Ovary (tissue), 3 donors: ENCODE measurements around the gene KIAA1755.

ENCODE experiments used
- EP300 ChIP-seq: sonication (generic); formaldehyde crosslinking; IDR thresholded peaks from one replicate; pipeline ENCODE4 v1.6.1; 2017; ENCODE audit warnings: antibody characterized with exemption
- POLR2A ChIP-seq: fragments of 450-650 bp; IDR thresholded peaks from one replicate; pipeline ENCODE4 v1.6.1; 2017; ENCODE audit warnings: antibody characterized with exemption, mild to moderate bottlenecking, moderate library complexity
- TF ChIP-seq, protein P1 (sequence below), 3 donors: fragments of 450-650 bp in 2 of 3; fragments of 200-600 bp in 1 of 3; IDR thresholded peaks; one replicate each; pipeline versions ENCODE4 v1.5.1 to v1.8.0; 2016 to 2022; ENCODE audit warnings: antibody characterized with exemption in 3 of 3, mild to moderate bottlenecking in 1 of 3
- donor health status: DM: no; HTN: no; CAD: no.

- no peak for TF ChIP-seq POLR2A
- TF ChIP-seq, protein P1, sequence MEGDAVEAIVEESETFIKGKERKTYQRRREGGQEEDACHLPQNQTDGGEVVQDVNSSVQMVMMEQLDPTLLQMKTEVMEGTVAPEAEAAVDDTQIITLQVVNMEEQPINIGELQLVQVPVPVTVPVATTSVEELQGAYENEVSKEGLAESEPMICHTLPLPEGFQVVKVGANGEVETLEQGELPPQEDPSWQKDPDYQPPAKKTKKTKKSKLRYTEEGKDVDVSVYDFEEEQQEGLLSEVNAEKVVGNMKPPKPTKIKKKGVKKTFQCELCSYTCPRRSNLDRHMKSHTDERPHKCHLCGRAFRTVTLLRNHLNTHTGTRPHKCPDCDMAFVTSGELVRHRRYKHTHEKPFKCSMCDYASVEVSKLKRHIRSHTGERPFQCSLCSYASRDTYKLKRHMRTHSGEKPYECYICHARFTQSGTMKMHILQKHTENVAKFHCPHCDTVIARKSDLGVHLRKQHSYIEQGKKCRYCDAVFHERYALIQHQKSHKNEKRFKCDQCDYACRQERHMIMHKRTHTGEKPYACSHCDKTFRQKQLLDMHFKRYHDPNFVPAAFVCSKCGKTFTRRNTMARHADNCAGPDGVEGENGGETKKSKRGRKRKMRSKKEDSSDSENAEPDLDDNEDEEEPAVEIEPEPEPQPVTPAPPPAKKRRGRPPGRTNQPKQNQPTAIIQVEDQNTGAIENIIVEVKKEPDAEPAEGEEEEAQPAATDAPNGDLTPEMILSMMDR (IDR thresholded peaks at IDR 0.05): no peak
- TF ChIP-seq EP300: no peak
These were observed 37.6 kb upstream of the KIAA1755 start for GRCh38 chr20:38297916-38298674.
